Activated CD4-positive, alpha-beta T cell treated with anti-CD3 and anti-CD28 coated beads for 36 hours (primary cell): ENCODE data around the gene RBM44. TPM values are rescaled to one million over a fixed set of nuclear protein-coding genes. Genes with fewer than 3 reads are reported as not detected.
"Not testable (repeated sequence)": the region's sequence is repeated elsewhere in the genome, so short reads cannot be mapped to it uniquely, and the experiment has no call there.

Source experiments
- ATAC-seq: fragments of 200-7000 bp; cut with Tn5 transposase; one replicate; pipeline ENCODE4 v1.10.0; 2021; ENCODE audit warnings: mild to moderate bottlenecking, moderate library complexity
- CTCF ChIA-PET: fragments of 350-600 bp; sonication (Branson Sonifier 250); formaldehyde crosslinking; loops from one replicate; lab custom pipeline; 2021; ENCODE audit warnings: antibody characterized with exemption; lab: Charles Lee
- POLR2A ChIA-PET: fragments of 350-600 bp; sonication (Branson Sonifier 250); formaldehyde crosslinking; loops from one replicate; lab custom pipeline; 2021; ENCODE audit warnings: antibody characterized with exemption, inconsistent platforms; lab: Charles Lee
- DNase-seq: peaks from one replicate; pipeline ENCODE4 v3.0.0-alpha.2; 2020
- H3K27ac Mint-ChIP-seq: one replicate; pipeline ENCODE4 v1.8.0; 2021; ENCODE audit warnings: mixed read lengths
- H3K27me3 Mint-ChIP-seq: one replicate; pipeline ENCODE4 v1.8.0; 2021; ENCODE audit warnings: mixed read lengths
- H3K36me3 Mint-ChIP-seq: one replicate; pipeline ENCODE4 v1.8.0; 2021; ENCODE audit warnings: low read depth, mixed read lengths
- H3K4me1 Mint-ChIP-seq: one replicate; pipeline ENCODE4 v1.8.0; 2021; ENCODE audit warnings: mixed read lengths
- H3K4me3 Mint-ChIP-seq: one replicate; pipeline ENCODE4 v1.8.0; 2021; ENCODE audit warnings: mild to moderate bottlenecking, moderate library complexity, mixed read lengths
- H3K9me3 Mint-ChIP-seq: one replicate; pipeline ENCODE4 v1.8.0; 2021; ENCODE audit warnings: low read depth, mixed read lengths
- intact Hi-C, 2 experiments: fragments of 100-400 bp; cut with DNase I in 1 of 2; cut with micrococcal nuclease in 1 of 2; formaldehyde crosslinking; loops; one replicate each; pipeline versions ENCODE4 v1.14.2 to v1.15.1; 2022 to 2024; cut with DNase I, micrococcal nuclease
- total RNA-seq, 2 experiments: library from RNA; stranded (reverse); gene quantifications; one replicate each; pipeline ENCODE4 v1.2.3, GENCODE V29; 2021

RBM44 gene
- total RNA-seq, 2 experiments from 2014 or later: 0.94 to 1.4 TPM

GRCh38 chr2:237864940-237865622, 66.5 kb downstream of the RBM44 start:
- no peaks in the 10 kb centered on the region for H3K36me3 Mint-ChIP-seq
- POLR2A ChIA-PET: no interaction called here
- H3K4me3 Mint-ChIP-seq: no peak overlapping the region
- intact Hi-C loops: no loop called here
- no peak overlapping the region for H3K27ac Mint-ChIP-seq
- H3K9me3 Mint-ChIP-seq: no peaks in the 10 kb centered on the region
- H3K4me1 Mint-ChIP-seq: peaks cover 18% of the 10 kb centered on the region
- H3K27me3 Mint-ChIP-seq: peaks cover 25% of the 10 kb centered on the region
- ATAC-seq: no peak
- CTCF ChIA-PET: no interaction called here
- no peak for DNase-seq

GRCh38 chr2:237865623-237866041, 67.1 kb downstream of the RBM44 start:
- Mint-ChIP-seq H3K27ac (no peak overlapping the region), H3K27me3 (peaks cover 24% of the 10 kb centered on the region), H3K4me3 (no peak overlapping the region), H3K4me1 (peaks cover 13% of the 10 kb centered on the region), H3K36me3 (no peaks in the 10 kb centered on the region), H3K9me3 (no peaks in the 10 kb centered on the region)
- CTCF ChIA-PET: interaction anchor here (0.7 kb wide), 1 partner anchor 542 kb away, joined by 3 read pairs; no protein-coding TSS in a partner anchor
- ATAC-seq (no peak), DNase-seq (no peak)
- intact Hi-C loops: no loop called here
- POLR2A ChIA-PET: no interaction called here

- POLR2A ChIA-PET: no interaction called here
- H3K4me3 Mint-ChIP-seq: no peak overlapping the region
Observed at GRCh38 chr2:237866101-237866621, 67.6 kb downstream of the RBM44 start.

GRCh38 chr2:237867465-237867864, 68.9 kb downstream of the RBM44 start:
- Mint-ChIP-seq H3K4me3 (no peak overlapping the region), H3K9me3 (no peaks in the 10 kb centered on the region), H3K27ac (no peak overlapping the region), H3K36me3 (no peaks in the 10 kb centered on the region), H3K27me3 (peaks cover 18% of the 10 kb centered on the region), H3K4me1 (peaks cover 13% of the 10 kb centered on the region)
- ATAC-seq (no peak), DNase-seq (no peak)
- POLR2A ChIA-PET: no interaction called here
- intact Hi-C loops: no loop called here
- CTCF ChIA-PET: interaction anchor here (0.8 kb wide), 1 partner anchor 122 kb away, joined by 3 read pairs; no protein-coding TSS in a partner anchor

More at GRCh38 chr2:237866101-237866621, 67.6 kb downstream of the RBM44 start:
- CTCF ChIA-PET: interaction anchor here (0.6 to 0.7 kb wide), 2 partner anchors 542 to 1021 kb away, joined by 3 read pairs; no protein-coding TSS in a partner anchor
- H3K4me1 Mint-ChIP-seq: peaks cover 13% of the 10 kb centered on the region
- H3K27ac Mint-ChIP-seq: no peak overlapping the region
- H3K9me3 Mint-ChIP-seq: no peaks in the 10 kb centered on the region
- no peaks in the 10 kb centered on the region for H3K36me3 Mint-ChIP-seq
- intact Hi-C loops: no loop called here
- no peak for ATAC-seq
- peaks cover 21% of the 10 kb centered on the region for H3K27me3 Mint-ChIP-seq
- no peak for DNase-seq

GRCh38 chr2:237868074-237868473, 69.5 kb downstream of the RBM44 start:
- POLR2A ChIA-PET, intact Hi-C loops, H3K36me3 Mint-ChIP-seq, H3K4me3 Mint-ChIP-seq, ATAC-seq, H3K27ac Mint-ChIP-seq, DNase-seq, H3K9me3 Mint-ChIP-seq: not testable (repeated sequence)
- H3K27me3 Mint-ChIP-seq: peaks cover 18% of the 10 kb centered on the region
- CTCF ChIA-PET: interaction anchor here (0.8 kb wide), 2 partner anchors 123 to 241 kb away, joined by 3 to 4 read pairs; no protein-coding TSS in a partner anchor
- peaks cover 13% of the 10 kb centered on the region for H3K4me1 Mint-ChIP-seq

GRCh38 chr2:237868631-237869342, 70.2 kb downstream of the RBM44 start:
- POLR2A ChIA-PET: no interaction called here
- Mint-ChIP-seq H3K9me3 (no peaks in the 10 kb centered on the region), H3K4me1 (peaks cover 15% of the 10 kb centered on the region), H3K27me3 (peaks cover 18% of the 10 kb centered on the region), H3K4me3 (no peak overlapping the region), H3K27ac (peak overlapping the region; percentile 4), H3K36me3 (no peaks in the 10 kb centered on the region)
- DNase-seq (peak; percentile 39), ATAC-seq (peak; percentile 40)
- CTCF ChIA-PET: interaction anchor here (0.8 kb wide), 1 partner anchor 240 kb away, joined by 4 read pairs; no protein-coding TSS in a partner anchor
- intact Hi-C loops: no loop called here

GRCh38 chr2:237869343-237870102, 70.9 kb downstream of the RBM44 start:
- no peaks in the 10 kb centered on the region for H3K36me3 Mint-ChIP-seq
- ATAC-seq (peak; percentile 55), DNase-seq (peak; percentile 35)
- peak overlapping the region; percentile 4 for H3K27ac Mint-ChIP-seq
- peaks cover 17% of the 10 kb centered on the region for H3K4me1 Mint-ChIP-seq
- ChIA-PET POLR2A (no interaction called here), CTCF (no interaction called here)
- H3K27me3 Mint-ChIP-seq: peaks cover 18% of the 10 kb centered on the region
- H3K4me3 Mint-ChIP-seq: no peak overlapping the region
- no peaks in the 10 kb centered on the region for H3K9me3 Mint-ChIP-seq
- intact Hi-C loops: no loop called here

- peaks cover 18% of the 10 kb centered on the region for H3K27me3 Mint-ChIP-seq
- ATAC-seq: no peak
- intact Hi-C loops: no loop called here
- ChIA-PET CTCF (no interaction called here), POLR2A (no interaction called here)
- no peaks in the 10 kb centered on the region for H3K9me3 Mint-ChIP-seq
- no peak for DNase-seq
- H3K27ac Mint-ChIP-seq: no peak overlapping the region
- H3K4me1 Mint-ChIP-seq: peaks cover 17% of the 10 kb centered on the region
- no peaks in the 10 kb centered on the region for H3K36me3 Mint-ChIP-seq
- no peak overlapping the region for H3K4me3 Mint-ChIP-seq
Observed at GRCh38 chr2:237870126-237870525, 71.5 kb downstream of the RBM44 start.

GRCh38 chr2:237870754-237871651, 72.4 kb downstream of the RBM44 start:
- ATAC-seq (no peak), DNase-seq (no peak)
- Mint-ChIP-seq H3K4me3 (no peak overlapping the region), H3K9me3 (no peaks in the 10 kb centered on the region), H3K36me3 (no peaks in the 10 kb centered on the region), H3K27me3 (peaks cover 18% of the 10 kb centered on the region), H3K27ac (no peak overlapping the region), H3K4me1 (peaks cover 17% of the 10 kb centered on the region)
- ChIA-PET POLR2A (no interaction called here), CTCF (no interaction called here)
- intact Hi-C loops: no loop called here

- ChIA-PET CTCF (interaction anchor here (1.0 kb wide), 1 partner anchor 12 kb away, joined by 3 read pairs; no protein-coding TSS in a partner anchor), POLR2A (no interaction called here)
- Mint-ChIP-seq H3K27ac (no peak overlapping the region), H3K27me3 (peaks cover 18% of the 10 kb centered on the region), H3K9me3 (no peaks in the 10 kb centered on the region), H3K4me1 (peaks cover 17% of the 10 kb centered on the region), H3K36me3 (no peaks in the 10 kb centered on the region), H3K4me3 (no peak overlapping the region)
- no peak for ATAC-seq
- intact Hi-C loops: no loop called here
- DNase-seq: no peak
Observed at GRCh38 chr2:237872178-237872887, 73.8 kb downstream of the RBM44 start.
